Activated T-cell treated with anti-CD3 and anti-CD28 coated beads for 1 hour (primary cell): ENCODE results near the gene CEP170B.
"Not testable (repeated sequence)": the region's sequence is repeated elsewhere in the genome, so short reads cannot be mapped to it uniquely, and the experiment has no call there.

Experiments used
- DNase-seq: peaks from one replicate; pipeline ENCODE4 v3.0.0-alpha.2; 2020; ENCODE audit warnings: low read depth

The CEP170B gene

GRCh38 chr14:104844306-104845032, 20.6 kb upstream of the CEP170B start:
- DNase-seq: no peak

GRCh38 chr14:104845033-104845666, 19.9 kb upstream of the CEP170B start:
- no peak for DNase-seq

- DNase-seq: no peak
Observed at GRCh38 chr14:104845834-104846441, 19.1 kb upstream of the CEP170B start.

- no peak for DNase-seq
Observed at GRCh38 chr14:104852280-104852663, 12.8 kb upstream of the CEP170B start.

- DNase-seq: no peak
Observed at GRCh38 chr14:104855532-104856090, 9.5 kb upstream of the CEP170B start.

- no peak for DNase-seq
Observed at GRCh38 chr14:104856157-104856868, 8.8 kb upstream of the CEP170B start.

GRCh38 chr14:104856869-104857860, 7.9 kb upstream of the CEP170B start:
- no peak for DNase-seq

GRCh38 chr14:104857931-104858330, 7.1 kb upstream of the CEP170B start:
- not testable (repeated sequence) for DNase-seq

GRCh38 chr14:104858811-104859426, 6.1 kb upstream of the CEP170B start:
- DNase-seq: no peak

- DNase-seq: no peak
Observed at GRCh38 chr14:104859900-104860299, 5.2 kb upstream of the CEP170B start.

- DNase-seq: no peak
Observed at GRCh38 chr14:104860414-104860813, 4.7 kb upstream of the CEP170B start.

- DNase-seq: no peak
Observed at GRCh38 chr14:104863131-104863862, 1.8 kb upstream of the CEP170B start.

GRCh38 chr14:104863923-104864266, 1.2 kb upstream of the CEP170B start:
- DNase-seq: no peak

GRCh38 chr14:104864267-104865080, 594 bp upstream of the CEP170B start:
- DNase-seq: no peak

- DNase-seq: peak; percentile 16
Observed at GRCh38 chr14:104865631-104866441, 768 bp downstream of the CEP170B start.

- no peak for DNase-seq
Observed at GRCh38 chr14:104866451-104867370, 1.6 kb downstream of the CEP170B start.

GRCh38 chr14:104867371-104868059, 2.4 kb downstream of the CEP170B start:
- DNase-seq: no peak
